Erythroblast (primary cell): ENCODE results near the gene ESR1.
A peak's percentile ranks its signal among the peaks of the same experiment; 100 is the strongest.

Source experiments
- DNase-seq, 2 experiments: peaks; one replicate each; lab custom pipeline; 2025; lab: John Stamatoyannopoulos, UW
- GATA1 ChIP-seq: IDR thresholded peaks from 2 replicates; pipeline ENCODE4 v1.6.1; 2011; ENCODE audit warnings: low read depth, mild to moderate bottlenecking, control low read depth, low read length, moderate library complexity
- POLR2A ChIP-seq: IDR thresholded peaks from 2 replicates; pipeline ENCODE4 v1.6.1; 2011; ENCODE audit warnings: mild to moderate bottlenecking, low read length

The ESR1 gene

DNA sequence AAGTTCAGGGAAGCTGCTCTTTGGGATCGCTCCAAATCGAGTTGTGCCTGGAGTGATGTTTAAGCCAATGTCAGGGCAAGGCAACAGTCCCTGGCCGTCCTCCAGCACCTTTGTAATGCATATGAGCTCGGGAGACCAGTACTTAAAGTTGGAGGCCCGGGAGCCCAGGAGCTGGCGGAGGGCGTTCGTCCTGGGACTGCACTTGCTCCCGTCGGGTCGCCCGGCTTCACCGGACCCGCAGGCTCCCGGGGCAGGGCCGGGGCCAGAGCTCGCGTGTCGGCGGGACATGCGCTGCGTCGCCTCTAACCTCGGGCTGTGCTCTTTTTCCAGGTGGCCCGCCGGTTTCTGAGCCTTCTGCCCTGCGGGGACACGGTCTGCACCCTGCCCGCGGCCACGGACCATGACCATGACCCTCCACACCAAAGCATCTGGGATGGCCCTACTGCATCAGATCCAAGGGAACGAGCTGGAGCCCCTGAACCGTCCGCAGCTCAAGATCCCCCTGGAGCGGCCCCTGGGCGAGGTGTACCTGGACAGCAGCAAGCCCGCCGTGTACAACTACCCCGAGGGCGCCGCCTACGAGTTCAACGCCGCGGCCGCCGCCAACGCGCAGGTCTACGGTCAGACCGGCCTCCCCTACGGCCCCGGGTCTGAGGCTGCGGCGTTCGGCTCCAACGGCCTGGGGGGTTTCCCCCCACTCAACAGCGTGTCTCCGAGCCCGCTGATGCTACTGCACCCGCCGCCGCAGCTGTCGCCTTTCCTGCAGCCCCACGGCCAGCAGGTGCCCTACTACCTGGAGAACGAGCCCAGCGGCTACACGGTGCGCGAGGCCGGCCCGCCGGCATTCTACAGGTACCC lies at the start of gene ESR1:
Gene ESR1 (plus strand): TSS at position 170 of the 858 bp plus-strand sequence. CDS start 231 bp downstream, at position 401.
- DNase-seq, result no peak
- TF ChIP-seq POLR2A, result no peak

- TF ChIP-seq GATA1 (no peak), POLR2A (no peak)
- DNase-seq, result no peak
Observed at GRCh38 chr6:151760486-151760885, 47.0 kb upstream of the ESR1 start.

GRCh38 chr6:151761851-151762250 lies 45.6 kb upstream of the ESR1 start:
- DNase-seq, result no peak
- TF ChIP-seq GATA1, result no peak
- no peak for TF ChIP-seq POLR2A

GRCh38 chr6:151762817-151763216 lies 44.7 kb upstream of the ESR1 start:
- no peak for DNase-seq
- TF ChIP-seq GATA1 (no peak), POLR2A (no peak)

- TF ChIP-seq GATA1, result no peak
- TF ChIP-seq POLR2A, result no peak
- no peak for DNase-seq
Observed at GRCh38 chr6:151763303-151763702, 44.2 kb upstream of the ESR1 start.

DNA sequence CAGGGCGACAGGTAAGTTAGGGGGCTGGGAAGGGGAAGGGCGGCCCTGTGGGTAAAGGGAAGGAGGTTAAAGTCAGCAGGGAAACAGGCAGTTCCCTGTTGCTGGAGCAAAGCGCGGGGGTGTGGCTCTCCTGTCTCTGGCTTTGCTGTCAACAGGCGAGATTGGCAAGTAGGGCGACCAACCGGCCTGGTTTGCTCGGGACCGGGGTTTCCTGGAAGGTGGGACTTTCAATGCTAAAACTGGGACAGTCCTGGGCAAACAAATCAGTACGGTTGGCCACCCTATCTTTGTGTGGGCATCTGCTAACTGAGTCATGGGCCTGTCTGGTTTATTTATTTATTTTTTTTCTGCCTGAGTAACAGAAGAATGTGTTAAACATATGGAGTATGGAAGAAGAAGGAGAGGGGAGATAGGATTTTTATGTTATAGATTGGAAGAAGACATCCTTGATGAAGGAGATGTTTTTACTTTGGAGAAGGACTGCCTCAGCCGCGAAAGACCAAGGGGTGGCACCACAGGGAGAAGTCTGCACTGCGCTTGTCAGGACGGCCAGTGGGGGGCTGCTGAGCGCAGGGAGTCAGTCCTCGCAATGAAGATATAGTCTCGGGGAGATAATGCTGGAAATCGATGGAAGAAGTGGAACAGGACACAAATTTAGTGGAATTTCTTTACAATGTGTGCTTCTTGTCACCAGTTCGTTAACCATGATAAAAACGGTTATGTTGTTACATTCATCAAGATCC lies 43.4 kb upstream of the ESR1 start:
- DNase-seq, result peak; percentile 14 to 36
- TF ChIP-seq GATA1 (no peak), POLR2A (no peak)

- DNase-seq, result peak; percentile 33 to 62
- TF ChIP-seq POLR2A (no peak), GATA1 (no peak)
Observed at GRCh38 chr6:151765444-151765886, 42.0 kb upstream of the ESR1 start.

- DNase-seq, result no peak
- no peak for TF ChIP-seq POLR2A
- TF ChIP-seq GATA1, result no peak
Observed at GRCh38 chr6:151772446-151772845, 35.0 kb upstream of the ESR1 start.

GRCh38 chr6:151773382-151773781 lies 34.1 kb upstream of the ESR1 start:
- TF ChIP-seq POLR2A, result no peak
- TF ChIP-seq GATA1, result no peak
- DNase-seq, result no peak

DNA sequence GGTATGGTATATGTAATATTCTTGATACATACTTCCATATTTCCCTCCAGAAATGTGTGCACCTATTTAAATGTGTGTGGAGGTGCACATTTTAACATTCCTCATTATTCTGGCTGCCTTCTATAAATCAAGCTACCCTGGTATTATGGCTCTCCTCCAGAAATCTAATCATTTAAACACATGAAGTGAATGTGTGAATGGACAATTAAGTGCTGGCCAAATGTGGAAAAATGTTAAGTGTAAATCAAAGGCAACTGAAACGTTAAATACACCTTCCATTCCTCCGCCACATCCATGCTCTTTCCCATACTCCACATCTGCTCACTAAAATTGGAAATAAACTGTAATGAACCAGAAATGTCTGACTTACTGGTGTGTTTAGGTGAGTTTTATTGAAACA lies 24.9 kb upstream of the ESR1 start:
- no peak for TF ChIP-seq GATA1
- no peak for TF ChIP-seq POLR2A
- no peak for DNase-seq

GRCh38 chr6:151783692-151784091 lies 23.8 kb upstream of the ESR1 start:
- no peak for DNase-seq
- TF ChIP-seq GATA1, result no peak
- TF ChIP-seq POLR2A, result no peak

- DNase-seq, result no peak
- no peak for TF ChIP-seq POLR2A
- TF ChIP-seq GATA1, result no peak
Observed at GRCh38 chr6:151784441-151785214, 22.9 kb upstream of the ESR1 start.

DNA sequence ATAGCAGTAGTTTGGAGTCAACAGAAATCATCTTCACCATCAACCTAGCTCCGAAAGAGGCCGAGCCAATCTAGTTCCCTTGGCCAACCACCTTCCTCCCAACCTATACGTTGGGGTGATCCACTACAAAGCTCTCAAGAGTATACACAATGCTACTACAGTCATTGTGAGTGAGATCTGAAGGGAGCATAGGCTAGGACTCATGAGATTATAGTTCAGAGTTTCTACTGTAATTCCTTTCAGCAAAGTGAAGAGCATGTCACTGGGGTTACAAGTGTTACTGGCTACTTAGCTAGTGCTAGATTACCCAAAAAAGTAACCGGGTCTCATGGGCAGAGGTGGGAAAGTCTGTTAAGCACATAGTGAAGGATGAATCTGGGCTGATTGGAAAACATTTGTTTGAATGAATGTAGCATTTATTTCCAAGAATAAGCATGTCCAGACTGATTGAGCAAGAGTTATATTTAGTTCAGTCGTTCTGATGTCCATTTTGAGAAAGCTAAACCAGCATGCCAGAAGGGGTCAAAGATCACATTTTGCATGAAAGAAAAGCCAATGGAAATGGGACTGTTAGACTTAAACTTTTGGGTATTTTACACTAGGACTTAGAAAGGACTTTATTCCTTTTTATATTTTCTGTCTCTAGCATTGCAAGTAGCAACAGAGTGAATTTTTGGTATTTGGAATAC lies 10.5 kb upstream of the ESR1 start:
- TF ChIP-seq POLR2A (no peak), GATA1 (no peak)
- DNase-seq, result no peak
